HepG2 (cell line): ENCODE results near the gene APOL4. TPM values are rescaled to one million over a fixed set of nuclear protein-coding genes. Genes with fewer than 3 reads are reported as not detected.

Experiments
- EP300 ChIP-seq, 3 experiments: sonication (generic) in 1 of 3; formaldehyde crosslinking in 1 of 3; IDR thresholded peaks; 2 replicates each; pipeline versions ENCODE4 v1.5.1 to v1.6.1; 2011 to 2020; ENCODE audit warnings: low read depth in 2 of 3, low read length in 2 of 3, borderline replicate concordance in 1 of 3, improper control_type of control experiment in 1 of 3, mild to moderate bottlenecking in 1 of 3, missing genetic modification reagents in 1 of 3, moderate library complexity in 1 of 3
- KDM6A ChIP-seq: IDR thresholded peaks from 2 replicates; pipeline ENCODE4 v1.6.1; 2016; ENCODE audit warnings: low read depth
- MAZ ChIP-seq, 2 experiments: sonication (generic) in 1 of 2; formaldehyde crosslinking in 1 of 2; IDR thresholded peaks; 2 replicates each; pipeline versions ENCODE4 v1.5.0 to v1.6.1; 2012 to 2020; ENCODE audit warnings: low read depth in 2 of 2, mild to moderate bottlenecking in 2 of 2, borderline replicate concordance in 1 of 2, improper control_type of control experiment in 1 of 2, low read length in 1 of 2, missing genetic modification reagents in 1 of 2, moderate library complexity in 1 of 2
- NFRKB ChIP-seq: fragments of 450-650 bp; IDR thresholded peaks from 2 replicates; pipeline ENCODE4 v1.6.1; 2017
- NR2F6 ChIP-seq, 2 experiments: IDR thresholded peaks; 2 replicates each; pipeline ENCODE4 v1.6.1; 2016; ENCODE audit warnings: antibody characterized with exemption in 1 of 2, mild to moderate bottlenecking in 1 of 2
- RXRB ChIP-seq: IDR thresholded peaks from 2 replicates; pipeline ENCODE4 v1.6.1; 2016; ENCODE audit warnings: borderline replicate concordance, missing genetic modification reagents, missing compliant biosample characterization
- SAFB2 ChIP-seq: sonication (generic); formaldehyde crosslinking; IDR thresholded peaks from 2 replicates; pipeline ENCODE4 v1.5.1; 2020; ENCODE audit warnings: missing genetic modification reagents, low read depth, mild to moderate bottlenecking, borderline replicate concordance
- ZFP37 ChIP-seq: sonication (generic); formaldehyde crosslinking; IDR thresholded peaks from 2 replicates; pipeline ENCODE4 v1.4.0; 2020; ENCODE audit warnings: missing genetic modification reagents, borderline replicate concordance
- ZNF350 ChIP-seq: sonication (generic); formaldehyde crosslinking; IDR thresholded peaks from 2 replicates; pipeline ENCODE4 v1.4.0; 2020; ENCODE audit warnings: mild to moderate bottlenecking, low read depth, missing genetic modification reagents, borderline replicate concordance
- ZNF451 ChIP-seq: sonication (generic); formaldehyde crosslinking; IDR thresholded peaks from 2 replicates; pipeline ENCODE4 v1.5.0; 2020; ENCODE audit warnings: mild to moderate bottlenecking, missing genetic modification reagents
- ZNF564 ChIP-seq: sonication (generic); formaldehyde crosslinking; IDR thresholded peaks from 2 replicates; pipeline ENCODE4 v1.8.1; 2023; ENCODE audit warnings: mild to moderate bottlenecking, missing genetic modification reagents
- polyA plus RNA-seq, 8 experiments: library from polyadenylated mRNA; depleted of rRNA in 3 of 8; stranded (reverse) in 7 of 8; unstranded in 1 of 8; fragments of >200 nt; fragmentation: Illumina TruSeq in 4 of 8; extraction: Trizol in 4 of 8; gene quantifications; 2 replicates each; pipeline versions ENCODE4 v1.2.1 to v1.2.3, GENCODE V29; 2011 to 2016; ENCODE audit warnings: low read depth in 4 of 8, missing spikeins in 1 of 8, mixed read lengths in 1 of 8; ENCODE audit not compliant: insufficient read depth in 1 of 8
- total RNA-seq, 5 experiments: library from RNA; depleted of rRNA; stranded (reverse); fragments of >200 nt; fragmentation: Illumina TruSeq; extraction: Trizol; gene quantifications; 2 replicates each; pipeline ENCODE4 v1.2.3, GENCODE V29; 2016; ENCODE audit warnings: low read depth in 1 of 5
- TF ChIP-seq, protein P1 (sequence below): sonication (generic); formaldehyde crosslinking; conservative IDR thresholded peaks from 2 replicates; pipeline ENCODE4 v1.8.0; 2022; ENCODE audit warnings: mild to moderate bottlenecking, moderate library complexity, missing genetic modification reagents
- TF ChIP-seq, protein P2 (sequence below): sonication (generic); formaldehyde crosslinking; IDR thresholded peaks from 2 replicates; pipeline ENCODE4 v1.5.0; 2020; ENCODE audit warnings: mild to moderate bottlenecking, missing genetic modification reagents, moderate library complexity
- TF ChIP-seq, protein P3 (sequence below), 2 experiments: sonication (generic) in 1 of 2; formaldehyde crosslinking in 1 of 2; IDR thresholded peaks; 2 replicates each; pipeline versions ENCODE4 v1.6.1 to v1.9.0; 2014 to 2022; ENCODE audit warnings: antibody characterized with exemption in 1 of 2, borderline replicate concordance in 1 of 2, inconsistent platforms in 1 of 2, low read depth in 1 of 2, missing genetic modification reagents in 1 of 2
- TF ChIP-seq, protein P4 (sequence below): sonication (generic); formaldehyde crosslinking; IDR thresholded peaks from 2 replicates; pipeline ENCODE4 v1.8.0; 2022; ENCODE audit warnings: mild to moderate bottlenecking, missing genetic modification reagents, borderline replicate concordance

APOL4 gene
- total and polyA plus RNA-seq, 2 of the 13 experiments (the other 11 are each of a cell fraction or from before 2014, with no cell fraction given): 0.77 to 2.8 TPM

DNA sequence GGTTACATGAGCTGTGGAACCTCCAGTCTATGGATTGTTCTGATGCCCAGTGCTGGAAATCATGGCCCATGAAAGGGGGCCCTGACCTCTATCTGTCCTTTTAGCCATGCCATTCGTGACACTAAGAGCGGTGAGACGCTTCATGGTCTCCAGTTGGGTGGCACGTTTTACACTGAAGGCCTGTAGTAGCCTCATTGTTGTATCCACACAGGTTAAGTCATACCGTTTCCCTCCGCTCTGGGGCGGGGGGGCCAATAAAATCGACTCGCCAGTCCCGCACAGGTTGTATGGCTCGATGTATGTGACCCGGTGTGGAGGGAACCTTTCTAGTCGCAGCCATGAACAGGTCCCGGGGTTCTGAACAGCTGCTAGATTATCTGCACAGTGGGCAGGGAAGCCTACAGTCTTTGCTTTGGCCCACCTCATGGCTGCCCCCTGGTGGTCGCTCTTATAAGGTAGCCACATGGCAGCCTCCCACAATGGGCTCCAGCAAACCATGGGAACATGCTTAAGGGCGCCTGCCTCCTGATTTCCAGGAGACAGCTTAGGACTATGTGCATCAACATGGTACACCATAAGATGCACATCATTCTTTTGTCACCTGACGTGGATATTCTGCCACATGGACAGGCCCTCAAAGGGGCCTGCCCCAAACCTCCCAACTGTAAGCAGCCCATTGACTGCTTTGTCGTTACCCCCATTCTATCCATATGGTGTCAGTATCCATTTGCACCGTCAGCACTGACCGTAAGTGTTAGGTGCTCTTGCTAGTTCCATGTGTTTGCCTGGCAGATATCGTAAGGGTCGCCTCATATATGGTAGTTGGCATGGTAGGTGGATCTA, 21.4 kb downstream of the APOL4 start (continued):
- TF ChIP-seq, protein P1, sequence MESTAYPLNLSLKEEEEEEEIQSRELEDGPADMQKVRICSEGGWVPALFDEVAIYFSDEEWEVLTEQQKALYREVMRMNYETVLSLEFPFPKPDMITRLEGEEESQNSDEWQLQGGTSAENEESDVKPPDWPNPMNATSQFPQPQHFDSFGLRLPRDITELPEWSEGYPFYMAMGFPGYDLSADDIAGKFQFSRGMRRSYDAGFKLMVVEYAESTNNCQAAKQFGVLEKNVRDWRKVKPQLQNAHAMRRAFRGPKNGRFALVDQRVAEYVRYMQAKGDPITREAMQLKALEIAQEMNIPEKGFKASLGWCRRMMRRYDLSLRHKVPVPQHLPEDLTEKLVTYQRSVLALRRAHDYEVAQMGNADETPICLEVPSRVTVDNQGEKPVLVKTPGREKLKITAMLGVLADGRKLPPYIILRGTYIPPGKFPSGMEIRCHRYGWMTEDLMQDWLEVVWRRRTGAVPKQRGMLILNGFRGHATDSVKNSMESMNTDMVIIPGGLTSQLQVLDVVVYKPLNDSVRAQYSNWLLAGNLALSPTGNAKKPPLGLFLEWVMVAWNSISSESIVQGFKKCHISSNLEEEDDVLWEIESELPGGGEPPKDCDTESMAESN (CRISPR knock-in tag): no peak
- TF ChIP-seq NR2F6 (IDR thresholded peaks at IDR 0.05): no peak
- TF ChIP-seq NR2F6 (CRISPR knock-in tag; IDR thresholded peaks at IDR 0.05): peak; percentile 14; the same call in 1 of the 2 replicates
- no peak for TF ChIP-seq ZNF564
- TF ChIP-seq NFRKB: no peak
- TF ChIP-seq RXRB: 0 out of 2 replicates have a peak, but pooled peaks have one; percentile 8
- TF ChIP-seq, protein P2, sequence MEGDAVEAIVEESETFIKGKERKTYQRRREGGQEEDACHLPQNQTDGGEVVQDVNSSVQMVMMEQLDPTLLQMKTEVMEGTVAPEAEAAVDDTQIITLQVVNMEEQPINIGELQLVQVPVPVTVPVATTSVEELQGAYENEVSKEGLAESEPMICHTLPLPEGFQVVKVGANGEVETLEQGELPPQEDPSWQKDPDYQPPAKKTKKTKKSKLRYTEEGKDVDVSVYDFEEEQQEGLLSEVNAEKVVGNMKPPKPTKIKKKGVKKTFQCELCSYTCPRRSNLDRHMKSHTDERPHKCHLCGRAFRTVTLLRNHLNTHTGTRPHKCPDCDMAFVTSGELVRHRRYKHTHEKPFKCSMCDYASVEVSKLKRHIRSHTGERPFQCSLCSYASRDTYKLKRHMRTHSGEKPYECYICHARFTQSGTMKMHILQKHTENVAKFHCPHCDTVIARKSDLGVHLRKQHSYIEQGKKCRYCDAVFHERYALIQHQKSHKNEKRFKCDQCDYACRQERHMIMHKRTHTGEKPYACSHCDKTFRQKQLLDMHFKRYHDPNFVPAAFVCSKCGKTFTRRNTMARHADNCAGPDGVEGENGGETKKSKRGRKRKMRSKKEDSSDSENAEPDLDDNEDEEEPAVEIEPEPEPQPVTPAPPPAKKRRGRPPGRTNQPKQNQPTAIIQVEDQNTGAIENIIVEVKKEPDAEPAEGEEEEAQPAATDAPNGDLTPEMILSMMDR (CRISPR knock-in tag): peak; percentile 90
- TF ChIP-seq, protein P3, sequence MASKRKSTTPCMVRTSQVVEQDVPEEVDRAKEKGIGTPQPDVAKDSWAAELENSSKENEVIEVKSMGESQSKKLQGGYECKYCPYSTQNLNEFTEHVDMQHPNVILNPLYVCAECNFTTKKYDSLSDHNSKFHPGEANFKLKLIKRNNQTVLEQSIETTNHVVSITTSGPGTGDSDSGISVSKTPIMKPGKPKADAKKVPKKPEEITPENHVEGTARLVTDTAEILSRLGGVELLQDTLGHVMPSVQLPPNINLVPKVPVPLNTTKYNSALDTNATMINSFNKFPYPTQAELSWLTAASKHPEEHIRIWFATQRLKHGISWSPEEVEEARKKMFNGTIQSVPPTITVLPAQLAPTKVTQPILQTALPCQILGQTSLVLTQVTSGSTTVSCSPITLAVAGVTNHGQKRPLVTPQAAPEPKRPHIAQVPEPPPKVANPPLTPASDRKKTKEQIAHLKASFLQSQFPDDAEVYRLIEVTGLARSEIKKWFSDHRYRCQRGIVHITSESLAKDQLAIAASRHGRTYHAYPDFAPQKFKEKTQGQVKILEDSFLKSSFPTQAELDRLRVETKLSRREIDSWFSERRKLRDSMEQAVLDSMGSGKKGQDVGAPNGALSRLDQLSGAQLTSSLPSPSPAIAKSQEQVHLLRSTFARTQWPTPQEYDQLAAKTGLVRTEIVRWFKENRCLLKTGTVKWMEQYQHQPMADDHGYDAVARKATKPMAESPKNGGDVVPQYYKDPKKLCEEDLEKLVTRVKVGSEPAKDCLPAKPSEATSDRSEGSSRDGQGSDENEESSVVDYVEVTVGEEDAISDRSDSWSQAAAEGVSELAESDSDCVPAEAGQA (IDR thresholded peaks at IDR 0.05; ENCODE audit: low read depth): no peak
- TF ChIP-seq, protein P3 (CRISPR knock-in tag; IDR thresholded peaks at IDR 0.05; ENCODE audit: borderline replicate concordance): no peak
- TF ChIP-seq MAZ (IDR thresholded peaks at IDR 0.05; ENCODE audit: borderline replicate concordance, low read depth, low read length): 0 out of 2 replicates have a peak, but pooled peaks have one; percentile 35
- no peak for TF ChIP-seq MAZ (CRISPR knock-in tag; IDR thresholded peaks at IDR 0.05; ENCODE audit: low read depth)
- TF ChIP-seq, protein P4, sequence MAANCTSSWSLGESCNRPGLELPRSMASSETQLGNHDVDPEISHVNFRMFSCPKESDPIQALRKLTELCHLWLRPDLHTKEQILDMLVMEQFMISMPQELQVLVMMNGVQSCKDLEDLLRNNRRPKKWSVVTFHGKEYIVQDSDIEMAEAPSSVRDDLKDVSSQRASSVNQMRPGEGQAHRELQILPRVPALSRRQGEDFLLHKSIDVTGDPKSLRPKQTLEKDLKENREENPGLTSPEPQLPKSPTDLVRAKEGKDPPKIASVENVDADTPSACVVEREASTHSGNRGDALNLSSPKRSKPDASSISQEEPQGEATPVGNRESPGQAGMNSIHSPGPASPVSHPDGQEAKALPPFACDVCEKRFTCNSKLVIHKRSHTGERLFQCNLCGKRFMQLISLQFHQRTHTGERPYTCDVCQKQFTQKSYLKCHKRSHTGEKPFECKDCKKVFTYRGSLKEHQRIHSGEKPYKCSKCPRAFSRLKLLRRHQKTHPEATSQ (CRISPR knock-in tag): no peak
- TF ChIP-seq SAFB2 (CRISPR knock-in tag): no peak
- TF ChIP-seq EP300 (IDR thresholded peaks at IDR 0.05; ENCODE audit: low read depth in 2 of 2, low read length in 2 of 2): no peak
- no peak for TF ChIP-seq EP300 (CRISPR knock-in tag; IDR thresholded peaks at IDR 0.05; ENCODE audit: borderline replicate concordance)
- no peak for TF ChIP-seq ZFP37 (CRISPR knock-in tag)
- TF ChIP-seq KDM6A (CRISPR knock-in tag): no peak
- no peak for TF ChIP-seq ZNF451 (CRISPR knock-in tag)
- TF ChIP-seq ZNF350: no peak
